Neuronal stem cell (in vitro differentiated cells): Measurements from ENCODE around the gene TOX2.

Source experiments
- DNase-seq: peaks from one replicate; pipeline ENCODE4 v3.0.0-alpha.2; 2013; ENCODE audit warnings: low spot score
- H2AFZ ChIP-seq: one replicate; pipeline ENCODE4 v1.6.1; 2013; ENCODE audit warnings: mild to moderate bottlenecking, low read length, inconsistent platforms
- H2AK5ac ChIP-seq: 2 replicates; pipeline ENCODE4 v1.6.1; 2013; ENCODE audit warnings: low read depth, mild to moderate bottlenecking, inconsistent platforms, low read length, moderate library complexity, mixed read lengths
- H2BK120ac ChIP-seq: 2 replicates; pipeline ENCODE4 v1.6.1; 2013; ENCODE audit warnings: low read depth, mild to moderate bottlenecking, inconsistent platforms, low read length, moderate library complexity, mixed read lengths
- H2BK12ac ChIP-seq: one replicate; pipeline ENCODE4 v1.6.1; 2013; ENCODE audit warnings: low read length, inconsistent platforms
- H2BK15ac ChIP-seq: 2 replicates; pipeline ENCODE4 v1.6.1; 2013; ENCODE audit warnings: mild to moderate bottlenecking, low read length, inconsistent platforms, mixed read lengths
- H2BK5ac ChIP-seq: one replicate; pipeline ENCODE4 v1.6.1; 2013; ENCODE audit warnings: inconsistent platforms, mild to moderate bottlenecking, low read length, moderate library complexity
- H3K14ac ChIP-seq: one replicate; pipeline ENCODE4 v1.6.1; 2013; ENCODE audit warnings: low read length, inconsistent platforms
- H3K18ac ChIP-seq: 2 replicates; pipeline ENCODE4 v1.6.1; 2013; ENCODE audit warnings: low read length, inconsistent platforms
- H3K23ac ChIP-seq: 2 replicates; pipeline ENCODE4 v1.6.1; 2013; ENCODE audit warnings: low read depth, mild to moderate bottlenecking, mixed read lengths, low read length, inconsistent platforms; ENCODE audit not compliant: poor library complexity
- H3K27ac ChIP-seq: replicated peaks from 3 replicates; pipeline ENCODE4 v1.5.1; 2013; ENCODE audit warnings: low read length, inconsistent platforms
- H3K27me3 ChIP-seq, 3 experiments: 2 replicates each; pipeline ENCODE4 v1.6.1; 2013; ENCODE audit warnings: low read length in 3 of 3, mild to moderate bottlenecking in 2 of 3, inconsistent platforms in 1 of 3, low read depth in 1 of 3, mixed read lengths in 1 of 3, moderate library complexity in 1 of 3; ENCODE audit not compliant: control insufficient read depth in 3 of 3, insufficient read depth in 3 of 3
- H3K36me3 ChIP-seq, 2 donors: replicated peaks in 1 of 2; 2 replicates each; pipeline ENCODE4 v1.6.1; 2013; ENCODE audit warnings: low read length in 2 of 2; ENCODE audit not compliant: control insufficient read depth in 2 of 2, insufficient read depth in 2 of 2
- H3K4ac ChIP-seq: 2 replicates; pipeline ENCODE4 v1.6.1; 2013; ENCODE audit warnings: inconsistent platforms, mild to moderate bottlenecking, low read length, moderate library complexity
- H3K4me1 ChIP-seq, 2 donors: 1 replicate in 1 of 2; 2 replicates in 1 of 2; pipeline ENCODE4 v1.6.1; 2013; ENCODE audit warnings: low read length in 2 of 2, low read depth in 1 of 2; ENCODE audit not compliant: control insufficient read depth in 2 of 2, insufficient read depth in 1 of 2
- H3K4me2 ChIP-seq: one replicate; pipeline ENCODE4 v1.6.1; 2013; ENCODE audit warnings: mild to moderate bottlenecking, low read length, inconsistent platforms; ENCODE audit not compliant: insufficient read depth, poor library complexity, severe bottlenecking
- H3K4me3 ChIP-seq, 2 donors: 2 replicates each; pipeline ENCODE4 v1.5.1; 2013; ENCODE audit warnings: low read length in 2 of 2, mild to moderate bottlenecking in 2 of 2, inconsistent platforms in 1 of 2, moderate library complexity in 1 of 2
- H3K79me1 ChIP-seq: one replicate; pipeline ENCODE4 v1.6.1; 2013; ENCODE audit warnings: low read depth, mild to moderate bottlenecking, inconsistent platforms, low read length, moderate library complexity
- H3K9ac ChIP-seq: one replicate; pipeline ENCODE4 v1.6.1; 2013; ENCODE audit warnings: mild to moderate bottlenecking, low read depth, low read length, inconsistent platforms; ENCODE audit not compliant: poor library complexity
- H3K9me3 ChIP-seq, 2 donors: replicated peaks in 1 of 2; 2 replicates each; pipeline versions ENCODE3 to v1.6.1; 2013; ENCODE audit warnings: low read length in 2 of 2, mild to moderate bottlenecking in 2 of 2, inconsistent platforms in 1 of 2, low read depth in 1 of 2, mixed read lengths in 1 of 2, moderate library complexity in 1 of 2; ENCODE audit not compliant: control insufficient read depth in 2 of 2, insufficient read depth in 1 of 2
- H4K8ac ChIP-seq: one replicate; pipeline ENCODE4 v1.6.1; 2013; ENCODE audit warnings: low read depth, mild to moderate bottlenecking, inconsistent platforms, low read length, moderate library complexity
- H4K91ac ChIP-seq: one replicate; pipeline ENCODE4 v1.6.1; 2013; ENCODE audit warnings: low read length, low read depth, mild to moderate bottlenecking, inconsistent platforms; ENCODE audit not compliant: poor library complexity
- WGBS, 2 donors: extraction: QIAGEN DNeasy Blood & Tissue Kit; methylation state at CpG; one replicate each; pipeline ENCODE4 v1.1.7; 2013; ENCODE audit warnings: missing lambda C conversion rate in 2 of 2, mixed read lengths in 1 of 2; ENCODE audit not compliant: insufficient read length in 2 of 2, insufficient replicate concordance in 1 of 2; ENCODE audit errors: extremely low coverage in 2 of 2; 5-methylcytosine and 5-hydroxymethylcytosine counted together

TOX2 gene

GRCh38 chr20:43999848-44000247 is 85.2 kb downstream of the TOX2 start:
- H3K4me2 ChIP-seq: no peak overlapping the region
- no peak overlapping the region for H2BK120ac ChIP-seq
- no peak overlapping the region for H2BK15ac ChIP-seq
- no peak overlapping the region for H2BK12ac ChIP-seq
- H3K4me1 ChIP-seq: no peaks in the 10 kb centered on the region
- no peak overlapping the region for H3K4ac ChIP-seq
- WGBS, 2 donors: no CpG with 5 or more reads among the region's 4 CpGs
- H3K23ac ChIP-seq: no peak overlapping the region
- H2AFZ ChIP-seq: no peak overlapping the region
- no peak overlapping the region for H3K9ac ChIP-seq
- no peaks in the 10 kb centered on the region for H3K27me3 ChIP-seq
- H3K14ac ChIP-seq: no peak overlapping the region
- H4K91ac ChIP-seq: no peak overlapping the region
- DNase-seq: no peak
- no peaks in the 10 kb centered on the region for H3K36me3 ChIP-seq
- H3K9me3 ChIP-seq: no peaks in the 10 kb centered on the region
- H4K8ac ChIP-seq: no peak overlapping the region
- no peak overlapping the region for H3K18ac ChIP-seq
- H3K4me3 ChIP-seq: no peak overlapping the region
- no peaks in the 10 kb centered on the region for H3K79me1 ChIP-seq
- H2BK5ac ChIP-seq: no peak overlapping the region
- no peak overlapping the region for H3K27ac ChIP-seq
- H2AK5ac ChIP-seq: no peak overlapping the region

- H2AK5ac ChIP-seq: no peak overlapping the region
- no peak overlapping the region for H3K23ac ChIP-seq
- H2BK120ac ChIP-seq: no peak overlapping the region
- H3K27me3 ChIP-seq: no peaks in the 10 kb centered on the region
- no peak overlapping the region for H2BK15ac ChIP-seq
- H3K4me2 ChIP-seq: no peak overlapping the region
- no peak overlapping the region for H3K4me3 ChIP-seq
- no peak for DNase-seq
- no peak overlapping the region for H2BK12ac ChIP-seq
- no CpG with 5 or more reads among the region's 6 CpGs for WGBS, 2 donors
- no peaks in the 10 kb centered on the region for H3K4me1 ChIP-seq
- no peak overlapping the region for H4K91ac ChIP-seq
- no peaks in the 10 kb centered on the region for H3K36me3 ChIP-seq
- peaks cover 2% of the 10 kb centered on the region for H3K79me1 ChIP-seq
- no peaks in the 10 kb centered on the region for H3K9me3 ChIP-seq
- H2AFZ ChIP-seq: no peak overlapping the region
- no peak overlapping the region for H3K4ac ChIP-seq
- no peak overlapping the region for H3K27ac ChIP-seq
- no peak overlapping the region for H2BK5ac ChIP-seq
- H4K8ac ChIP-seq: no peak overlapping the region
- H3K9ac ChIP-seq: no peak overlapping the region
- H3K14ac ChIP-seq: no peak overlapping the region
- no peak overlapping the region for H3K18ac ChIP-seq
These were observed 87.3 kb downstream of the TOX2 start for GRCh38 chr20:44001667-44002596.

GRCh38 chr20:44002861-44003260 is 88.2 kb downstream of the TOX2 start:
- Histone ChIP-seq H3K9me3 (no peaks in the 10 kb centered on the region), H2BK5ac (no peak overlapping the region), H3K4me3 (no peak overlapping the region), H2BK120ac (no peak overlapping the region), H2AK5ac (no peak overlapping the region), H3K23ac (no peak overlapping the region), H3K27ac (no peak overlapping the region), H3K4me2 (no peak overlapping the region), H3K79me1 (peaks cover 2% of the 10 kb centered on the region), H3K14ac (no peak overlapping the region), H3K9ac (no peak overlapping the region), H2AFZ (no peak overlapping the region), H2BK15ac (no peak overlapping the region), H3K18ac (no peak overlapping the region), H3K36me3 (no peaks in the 10 kb centered on the region), H2BK12ac (no peak overlapping the region), H3K27me3 (no peaks in the 10 kb centered on the region), H3K4ac (no peak overlapping the region), H4K91ac (no peak overlapping the region), H4K8ac (no peak overlapping the region), H3K4me1 (no peaks in the 10 kb centered on the region)
- WGBS, 2 donors: no CpG with 5 or more reads among the region's 1 CpG
- no peak for DNase-seq

- Histone ChIP-seq H3K14ac (no peak overlapping the region), H3K27ac (no peak overlapping the region), H2AFZ (no peak overlapping the region), H4K91ac (no peak overlapping the region), H3K18ac (no peak overlapping the region), H4K8ac (no peak overlapping the region), H3K4me2 (no peak overlapping the region), H2BK120ac (no peak overlapping the region), H3K4ac (no peak overlapping the region), H3K79me1 (peaks cover 2% of the 10 kb centered on the region), H2BK15ac (no peak overlapping the region), H3K9ac (no peak overlapping the region), H3K9me3 (no peaks in the 10 kb centered on the region), H2AK5ac (no peak overlapping the region), H2BK5ac (no peak overlapping the region), H3K27me3 (no peaks in the 10 kb centered on the region), H3K4me1 (no peaks in the 10 kb centered on the region), H3K36me3 (no peaks in the 10 kb centered on the region), H3K23ac (no peak overlapping the region), H3K4me3 (no peak overlapping the region), H2BK12ac (no peak overlapping the region)
- no peak for DNase-seq
- WGBS, 2 donors: no CpG with 5 or more reads among the region's 5 CpGs
These were observed 89.0 kb downstream of the TOX2 start for GRCh38 chr20:44003609-44004008.
